GM10266 (cell line): ENCODE measurements around the gene MTR.

Source experiments
- DNase-seq: peaks from one replicate; pipeline ENCODE4 v3.0.0; 2012; ENCODE audit errors: extremely low spot score
- TF ChIP-seq, protein P1 (sequence below): IDR thresholded peaks from 2 replicates; pipeline ENCODE4 v1.5.1; 2012; ENCODE audit warnings: mild to moderate bottlenecking, low read depth; ENCODE audit not compliant: control insufficient read depth, insufficient read depth; ENCODE audit errors: missing control alignments

MTR gene

GRCh38 chr1:236914375-236914774 lies 119.3 kb downstream of the MTR start:
- DNase-seq = no peak
- TF ChIP-seq, protein P1, sequence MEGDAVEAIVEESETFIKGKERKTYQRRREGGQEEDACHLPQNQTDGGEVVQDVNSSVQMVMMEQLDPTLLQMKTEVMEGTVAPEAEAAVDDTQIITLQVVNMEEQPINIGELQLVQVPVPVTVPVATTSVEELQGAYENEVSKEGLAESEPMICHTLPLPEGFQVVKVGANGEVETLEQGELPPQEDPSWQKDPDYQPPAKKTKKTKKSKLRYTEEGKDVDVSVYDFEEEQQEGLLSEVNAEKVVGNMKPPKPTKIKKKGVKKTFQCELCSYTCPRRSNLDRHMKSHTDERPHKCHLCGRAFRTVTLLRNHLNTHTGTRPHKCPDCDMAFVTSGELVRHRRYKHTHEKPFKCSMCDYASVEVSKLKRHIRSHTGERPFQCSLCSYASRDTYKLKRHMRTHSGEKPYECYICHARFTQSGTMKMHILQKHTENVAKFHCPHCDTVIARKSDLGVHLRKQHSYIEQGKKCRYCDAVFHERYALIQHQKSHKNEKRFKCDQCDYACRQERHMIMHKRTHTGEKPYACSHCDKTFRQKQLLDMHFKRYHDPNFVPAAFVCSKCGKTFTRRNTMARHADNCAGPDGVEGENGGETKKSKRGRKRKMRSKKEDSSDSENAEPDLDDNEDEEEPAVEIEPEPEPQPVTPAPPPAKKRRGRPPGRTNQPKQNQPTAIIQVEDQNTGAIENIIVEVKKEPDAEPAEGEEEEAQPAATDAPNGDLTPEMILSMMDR = no peak

DNA sequence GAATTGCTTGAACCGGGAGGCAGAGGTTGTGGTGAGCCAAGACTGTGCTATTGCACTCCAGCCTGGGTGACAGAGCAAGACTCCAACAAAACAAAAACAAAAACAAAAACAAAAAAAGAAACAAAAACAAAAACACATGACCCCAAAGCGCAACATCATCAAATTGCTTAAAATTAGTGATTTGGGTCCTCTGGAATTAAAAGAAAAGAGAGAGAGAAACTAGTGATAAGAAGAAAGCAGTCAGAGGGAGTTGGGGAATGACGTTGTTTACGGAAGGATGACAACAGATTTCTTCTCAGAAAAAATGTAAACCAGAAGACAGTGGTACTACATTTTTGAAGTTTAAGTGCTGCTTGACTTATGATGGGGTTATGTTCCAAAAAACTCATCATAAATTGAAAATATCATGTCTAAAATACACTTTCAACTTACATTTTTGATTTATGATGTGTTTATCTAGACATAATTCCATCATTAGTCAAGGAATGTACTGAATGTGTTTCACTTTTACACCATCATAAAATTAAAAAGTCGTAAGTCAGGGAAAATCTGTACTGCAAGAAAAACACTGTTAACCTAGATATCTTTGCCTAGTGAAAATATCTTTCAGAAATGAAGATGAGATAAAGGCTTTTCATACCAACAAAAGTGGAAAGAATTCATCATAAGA lies 121.2 kb downstream of the MTR start:
- DNase-seq = no peak
- TF ChIP-seq, protein P1 = no peak

GRCh38 chr1:236917448-236917847 lies 122.4 kb downstream of the MTR start:
- DNase-seq = no peak
- TF ChIP-seq, protein P1 = no peak

- no peak for DNase-seq
These were observed 125.3 kb downstream of the MTR start for GRCh38 chr1:236920286-236920894.

DNA sequence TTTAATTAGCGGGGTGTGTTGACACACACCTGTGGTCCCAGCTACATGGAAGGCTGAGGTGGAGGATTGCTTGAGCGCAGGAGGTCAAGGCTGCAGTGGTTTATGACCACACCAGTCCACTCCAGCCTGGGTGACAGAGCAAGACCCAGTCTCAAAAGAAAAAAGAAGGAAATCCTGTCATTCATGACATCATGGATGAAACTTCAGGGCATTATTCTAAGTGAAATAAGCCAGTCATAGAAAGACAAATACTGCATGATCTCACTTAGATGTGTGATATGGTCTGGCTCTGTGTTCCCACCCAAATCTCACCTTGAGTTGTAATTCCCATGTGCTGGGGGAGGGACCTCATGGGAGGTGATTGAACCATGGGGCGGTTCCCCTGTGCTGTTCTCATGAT lies 126.5 kb downstream of the MTR start:
- TF ChIP-seq, protein P1 = no peak
- DNase-seq = no peak

More at GRCh38 chr1:236920286-236920894, 125.3 kb downstream of the MTR start:
- TF ChIP-seq, protein P1 = no peak

- no peak for DNase-seq
- TF ChIP-seq, protein P1 = no peak
These were observed 127.1 kb downstream of the MTR start for GRCh38 chr1:236922190-236922589.

GRCh38 chr1:236925386-236925785 lies 130.3 kb downstream of the MTR start:
- DNase-seq = no peak
- TF ChIP-seq, protein P1 = no peak
